AG10803 (cell line): ENCODE data around the gene ZRSR2.

Experiments used
- DNase-seq: peaks from one replicate; pipeline ENCODE4 v3.0.0; 2010; ENCODE audit warnings: low read depth
- H3K4me3 ChIP-seq: 2 replicates; pipeline ENCODE4 v1.5.1; 2011; ENCODE audit warnings: mild to moderate bottlenecking, low read length, control low read depth
- TF ChIP-seq, protein P1 (sequence below): conservative IDR thresholded peaks from 2 replicates; pipeline ENCODE4 v1.5.1; 2011; ENCODE audit warnings: mild to moderate bottlenecking, low read length, control low read depth, inconsistent platforms

The ZRSR2 gene

DNA sequence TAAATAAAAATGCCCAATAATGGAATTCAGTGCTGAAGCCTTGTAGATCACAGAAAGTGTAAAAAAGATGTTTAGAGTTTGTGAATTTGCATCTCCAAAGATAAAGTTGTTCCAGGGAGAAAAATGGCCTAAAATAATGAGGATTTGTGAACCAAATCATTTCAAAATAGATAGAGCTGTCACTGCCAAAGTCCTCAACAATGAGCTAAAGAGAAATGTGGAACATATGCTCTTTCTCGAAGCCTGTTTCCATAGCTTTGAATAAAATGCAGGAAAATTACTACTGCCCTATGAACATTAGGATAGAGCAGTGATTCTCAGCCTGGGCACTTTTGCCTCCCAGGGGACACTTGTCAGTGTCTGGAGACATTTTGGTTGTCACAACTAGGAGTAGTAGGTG is 67.8 kb downstream of the ZRSR2 start:
- TF ChIP-seq, protein P1, sequence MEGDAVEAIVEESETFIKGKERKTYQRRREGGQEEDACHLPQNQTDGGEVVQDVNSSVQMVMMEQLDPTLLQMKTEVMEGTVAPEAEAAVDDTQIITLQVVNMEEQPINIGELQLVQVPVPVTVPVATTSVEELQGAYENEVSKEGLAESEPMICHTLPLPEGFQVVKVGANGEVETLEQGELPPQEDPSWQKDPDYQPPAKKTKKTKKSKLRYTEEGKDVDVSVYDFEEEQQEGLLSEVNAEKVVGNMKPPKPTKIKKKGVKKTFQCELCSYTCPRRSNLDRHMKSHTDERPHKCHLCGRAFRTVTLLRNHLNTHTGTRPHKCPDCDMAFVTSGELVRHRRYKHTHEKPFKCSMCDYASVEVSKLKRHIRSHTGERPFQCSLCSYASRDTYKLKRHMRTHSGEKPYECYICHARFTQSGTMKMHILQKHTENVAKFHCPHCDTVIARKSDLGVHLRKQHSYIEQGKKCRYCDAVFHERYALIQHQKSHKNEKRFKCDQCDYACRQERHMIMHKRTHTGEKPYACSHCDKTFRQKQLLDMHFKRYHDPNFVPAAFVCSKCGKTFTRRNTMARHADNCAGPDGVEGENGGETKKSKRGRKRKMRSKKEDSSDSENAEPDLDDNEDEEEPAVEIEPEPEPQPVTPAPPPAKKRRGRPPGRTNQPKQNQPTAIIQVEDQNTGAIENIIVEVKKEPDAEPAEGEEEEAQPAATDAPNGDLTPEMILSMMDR = no peak
- no peak for DNase-seq
- no peak overlapping the region for H3K4me3 ChIP-seq

DNA sequence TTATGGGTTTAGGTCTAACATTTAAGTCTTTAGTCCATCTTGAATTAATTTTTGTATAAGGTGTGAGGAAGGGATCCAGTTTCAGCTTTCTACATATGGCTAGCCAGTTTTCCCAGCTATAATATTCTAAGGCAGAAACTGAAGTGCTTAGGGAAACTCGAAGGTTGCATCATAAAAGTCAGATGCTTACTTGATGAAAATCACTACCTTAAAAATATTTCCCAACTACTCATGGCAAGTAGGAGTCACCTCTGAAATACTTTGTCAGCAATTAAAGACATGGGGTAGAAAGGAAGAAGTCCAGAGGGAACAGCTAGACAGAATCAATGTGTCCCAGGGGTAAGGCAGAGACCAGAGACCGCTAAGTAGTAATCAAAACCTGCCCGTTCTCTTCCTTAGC is 70.6 kb downstream of the ZRSR2 start:
- no peak for DNase-seq
- TF ChIP-seq, protein P1 = no peak
- H3K4me3 ChIP-seq = no peak overlapping the region

DNA sequence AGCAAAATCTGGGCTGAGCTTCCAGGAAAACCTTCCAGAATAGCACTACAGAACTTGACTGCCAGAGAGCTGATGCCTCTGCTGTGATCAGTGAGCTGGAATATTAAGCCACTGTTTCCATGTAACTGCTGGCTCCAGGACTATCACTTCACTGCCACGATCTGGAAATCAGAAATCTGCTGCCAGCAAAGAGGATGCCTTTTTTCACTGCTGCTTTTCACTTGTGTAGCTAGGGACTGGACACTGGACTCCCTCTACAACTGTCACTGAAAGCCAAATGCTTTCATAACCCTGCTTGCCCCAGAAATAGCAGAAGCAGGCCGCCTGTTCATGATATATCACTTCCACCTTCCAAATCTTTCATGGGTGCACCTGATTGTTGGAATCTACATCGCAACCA is 73.7 kb downstream of the ZRSR2 start:
- TF ChIP-seq, protein P1 = no peak
- no peak overlapping the region for H3K4me3 ChIP-seq
- no peak for DNase-seq

DNA sequence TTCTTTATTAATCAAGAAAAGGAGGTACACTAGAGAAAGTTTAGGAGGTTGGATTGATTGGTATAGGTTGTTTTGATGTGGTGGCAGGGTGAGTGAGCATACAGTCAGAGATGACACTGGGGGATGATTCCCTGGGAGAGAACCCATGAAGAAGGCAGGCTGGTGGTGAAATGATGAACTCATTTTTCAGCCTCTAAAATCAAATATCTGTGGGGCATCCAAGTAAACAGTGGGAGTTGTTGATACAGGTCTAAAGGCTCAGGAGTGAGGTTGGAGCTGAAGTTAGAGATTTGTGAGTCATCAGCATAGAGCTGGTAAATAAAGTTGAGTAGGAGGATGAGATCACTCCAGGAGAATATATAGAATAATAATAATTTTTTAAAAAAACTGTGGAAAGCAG is 74.3 kb downstream of the ZRSR2 start:
- no peak for DNase-seq
- H3K4me3 ChIP-seq = no peak overlapping the region
- TF ChIP-seq, protein P1 = no peak

DNA sequence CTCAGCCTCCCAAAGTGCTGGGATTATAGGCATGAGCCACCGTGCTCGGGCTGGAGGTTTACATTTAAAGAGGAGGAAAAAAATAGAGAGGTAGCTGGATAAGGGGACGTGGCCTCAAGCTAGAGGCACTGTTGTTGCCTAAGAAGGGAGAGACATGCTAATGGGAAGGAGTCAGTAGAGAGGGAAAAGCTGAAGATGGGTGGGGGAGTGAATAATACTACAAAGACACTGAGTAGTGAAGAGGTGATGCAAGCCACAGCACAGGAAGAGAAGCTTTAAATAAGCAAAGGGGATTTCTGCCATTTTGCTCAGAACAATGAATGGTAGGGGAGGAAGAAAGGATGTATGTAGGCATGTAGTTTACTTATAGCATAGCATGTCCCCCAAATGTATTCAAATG is 75.9 kb downstream of the ZRSR2 start:
- no peak for DNase-seq
- no peak overlapping the region for H3K4me3 ChIP-seq
- TF ChIP-seq, protein P1 = no peak

DNA sequence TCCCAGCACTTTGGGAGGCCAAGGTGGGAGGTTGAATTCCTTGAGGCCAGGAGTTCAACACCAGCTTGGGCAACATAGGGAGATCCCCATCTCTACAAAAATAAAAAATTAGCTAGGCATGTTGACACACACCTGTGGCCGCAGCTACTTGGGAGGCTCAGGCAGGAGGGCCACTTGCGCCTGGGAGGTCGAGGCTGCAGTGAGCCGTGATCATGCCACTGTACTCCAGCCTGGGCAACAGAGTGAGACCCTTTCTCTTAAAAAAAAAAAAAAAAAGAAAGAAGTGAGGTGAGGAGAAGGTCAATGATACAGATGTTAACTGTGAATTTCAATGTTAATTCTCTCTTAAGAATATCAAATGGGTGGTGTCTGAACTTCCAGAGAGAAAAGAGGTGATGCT is 79.4 kb downstream of the ZRSR2 start:
- no peak for DNase-seq
- no peak overlapping the region for H3K4me3 ChIP-seq
- TF ChIP-seq, protein P1 = no peak

DNA sequence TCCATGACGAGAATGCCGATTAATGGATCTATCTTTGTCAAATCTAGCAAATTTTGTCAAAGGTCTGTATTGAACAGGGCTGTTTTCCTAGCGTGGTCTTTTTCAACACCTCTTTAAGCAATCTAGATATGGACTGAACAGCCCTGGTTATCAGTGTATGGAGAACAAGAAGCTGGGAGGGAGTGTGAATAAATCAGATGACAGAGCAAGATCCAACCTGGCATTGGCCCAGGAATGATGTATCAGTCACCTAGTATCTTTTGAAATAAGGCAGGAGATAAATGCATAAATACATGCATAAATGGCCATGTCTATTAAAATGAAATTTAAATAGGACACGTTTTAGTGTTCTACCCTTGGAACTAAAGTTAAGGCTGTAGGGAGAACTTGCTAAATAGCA is 80.0 kb downstream of the ZRSR2 start:
- TF ChIP-seq, protein P1 = no peak
- no peak overlapping the region for H3K4me3 ChIP-seq
- DNase-seq = no peak
